IMR-90 (cell line): Measurements from ENCODE around the gene MOB2. TPM values are rescaled to one million over a fixed set of nuclear protein-coding genes. Genes with fewer than 3 reads are reported as not detected.
"Not testable (repeated sequence)": the region's sequence is repeated elsewhere in the genome, so short reads cannot be mapped to it uniquely, and the experiment has no call there.

Source experiments
- ATAC-seq: fragments of 200-7000 bp; cut with Tn5 transposase; 2 replicates; pipeline ENCODE4 v1.9.1; 2020; ENCODE audit warnings: low read depth, mild to moderate bottlenecking, moderate library complexity
- BruUV-seq: library from RNA; stranded (reverse); fragments of 400-500 nt; replicated peaks from 2 replicates; lab custom pipeline; 2021; lab: Mats Ljungman, UMichigan
- CTCF ChIA-PET: fragments of 300-600 bp; formaldehyde crosslinking; extraction: SDS; loops from one replicate; lab custom pipeline; 2021; ENCODE audit warnings: antibody characterized with exemption; lab: Yijun Ruan, JAX
- POLR2A ChIA-PET: fragments of 300-600 bp; sonication (Branson Sonifier 250); formaldehyde crosslinking; loops from one replicate; lab custom pipeline; 2022; ENCODE audit warnings: antibody characterized with exemption; ENCODE audit not compliant: unreplicated experiment; lab: Charles Lee
- DNase-seq: peaks from one replicate; pipeline ENCODE4 v3.0.0; 2013
- H2AFZ ChIP-seq: replicated peaks from 2 replicates; pipeline ENCODE3; 2013; ENCODE audit warnings: low read length, mild to moderate bottlenecking; ENCODE audit not compliant: poor library complexity
- H2AK5ac ChIP-seq: 2 replicates; pipeline ENCODE4 v1.6.1; 2013; ENCODE audit warnings: low read depth, low read length, inconsistent platforms
- H2AK9ac ChIP-seq: replicated peaks from 2 replicates; pipeline ENCODE3; 2013; ENCODE audit warnings: mild to moderate bottlenecking, low read depth, low read length, moderate library complexity; ENCODE audit not compliant: poor library complexity
- H2BK120ac ChIP-seq: 2 replicates; pipeline ENCODE4 v1.6.1; 2013; ENCODE audit warnings: low read depth, low read length, inconsistent platforms
- H2BK15ac ChIP-seq: 3 replicates; pipeline ENCODE4 v1.6.1; 2013; ENCODE audit warnings: low read depth, low read length, inconsistent platforms
- H2BK20ac ChIP-seq: 2 replicates; pipeline ENCODE4 v1.6.1; 2013; ENCODE audit warnings: low read depth, mild to moderate bottlenecking, inconsistent platforms, low read length, moderate library complexity
- H2BK5ac ChIP-seq: 2 replicates; pipeline ENCODE4 v1.6.1; 2013; ENCODE audit warnings: mild to moderate bottlenecking, low read depth, low read length, inconsistent platforms; ENCODE audit not compliant: poor library complexity, severe bottlenecking
- H3K14ac ChIP-seq: replicated peaks from 2 replicates; pipeline ENCODE4 v1.6.1; 2013; ENCODE audit warnings: low read depth, low read length, inconsistent platforms
- H3K18ac ChIP-seq: 2 replicates; pipeline ENCODE4 v1.6.1; 2013; ENCODE audit warnings: low read depth, low read length, control low read depth
- H3K23ac ChIP-seq: 2 replicates; pipeline ENCODE4 v1.6.1; 2013; ENCODE audit warnings: low read depth, low read length, inconsistent platforms
- H3K27ac ChIP-seq: 2 replicates; pipeline ENCODE4 v1.5.1; 2013; ENCODE audit warnings: mild to moderate bottlenecking, control low read depth, low read length; ENCODE audit not compliant: insufficient read depth
- H3K27me3 ChIP-seq: 2 replicates; pipeline ENCODE4 v1.6.1; 2013; ENCODE audit warnings: low read length; ENCODE audit not compliant: control insufficient read depth, insufficient read depth
- H3K36me3 ChIP-seq: 2 replicates; pipeline ENCODE4 v1.6.1; 2013; ENCODE audit warnings: low read length, mixed read lengths; ENCODE audit not compliant: control insufficient read depth, insufficient read depth
- H3K4ac ChIP-seq: 2 replicates; pipeline ENCODE4 v1.6.1; 2013; ENCODE audit warnings: low read depth, low read length, inconsistent platforms
- H3K4me1 ChIP-seq: 2 replicates; pipeline ENCODE4 v1.6.1; 2013; ENCODE audit warnings: low read length, mixed read lengths; ENCODE audit not compliant: control insufficient read depth, insufficient read depth
- H3K4me2 ChIP-seq: 2 replicates; pipeline ENCODE4 v1.6.1; 2013; ENCODE audit warnings: low read depth, mild to moderate bottlenecking, control low read depth, low read length, moderate library complexity
- H3K4me3 ChIP-seq: 2 replicates; pipeline ENCODE4 v1.5.1; 2013; ENCODE audit warnings: low read depth, mild to moderate bottlenecking, control low read depth, low read length, moderate library complexity; ENCODE audit not compliant: insufficient read depth
- H3K56ac ChIP-seq: 2 replicates; pipeline ENCODE4 v1.6.1; 2013; ENCODE audit warnings: low read length, inconsistent platforms; ENCODE audit not compliant: insufficient read depth; ENCODE audit errors: extremely low read depth
- H3K79me1 ChIP-seq, 2 experiments: 2 replicates each; pipeline ENCODE4 v1.6.1; 2013; ENCODE audit warnings: low read length in 2 of 2, inconsistent platforms in 1 of 2, low read depth in 1 of 2
- H3K9ac ChIP-seq: 2 replicates; pipeline ENCODE4 v1.6.1; 2013; ENCODE audit warnings: low read depth, low read length, control low read depth
- H3K9me1 ChIP-seq: 2 replicates; pipeline ENCODE4 v1.6.1; 2013; ENCODE audit warnings: low read length, inconsistent platforms; ENCODE audit not compliant: insufficient read depth
- H3K9me3 ChIP-seq: 2 replicates; pipeline ENCODE4 v1.6.1; 2013; ENCODE audit warnings: low read length; ENCODE audit not compliant: control insufficient read depth, insufficient read depth
- H4K20me1 ChIP-seq: 2 replicates; pipeline ENCODE4 v1.6.1; 2013; ENCODE audit warnings: low read length, inconsistent platforms; ENCODE audit not compliant: insufficient read depth
- H4K5ac ChIP-seq: 2 replicates; pipeline ENCODE4 v1.6.1; 2013; ENCODE audit warnings: mild to moderate bottlenecking, low read depth, low read length, control low read depth
- H4K8ac ChIP-seq, 2 experiments: 2 replicates each; pipeline ENCODE4 v1.6.1; 2013; ENCODE audit warnings: low read depth in 2 of 2, low read length in 2 of 2, control low read depth in 1 of 2, inconsistent platforms in 1 of 2
- H4K91ac ChIP-seq: 2 replicates; pipeline ENCODE4 v1.6.1; 2013; ENCODE audit warnings: low read depth, low read length, inconsistent platforms; ENCODE audit not compliant: insufficient read depth
- WGBS, 2 experiments: methylation state at CpG; one replicate each; pipeline versions ENCODE4 v1.1.5 to v1.1.7; 2013; ENCODE audit warnings: missing lambda C conversion rate in 2 of 2; ENCODE audit not compliant: insufficient read length in 1 of 2; ENCODE audit errors: extremely low coverage in 2 of 2; 5-methylcytosine and 5-hydroxymethylcytosine counted together
- dilution Hi-C: fragments of 300-500 bp; cut with HindIII; formaldehyde crosslinking; loops from one replicate; pipeline ENCODE4 v1.14.3; 2018; ENCODE audit warnings: low sequenced_read_pairs; ENCODE audit not compliant: unreplicated experiment
- in situ Hi-C: fragments of 300-500 bp; cut with MboI; formaldehyde crosslinking; loops from 3 replicates; pipeline ENCODE4 v1.14.3; 2019; ENCODE audit warnings: low sequenced_read_pairs, inconsistent platforms, mixed read lengths
- intact Hi-C: fragments of 100-400 bp; cut with micrococcal nuclease; formaldehyde crosslinking; loops from 2 replicates; pipeline ENCODE4 v1.10.0; 2022
- polyA plus RNA-seq, 3 experiments: library from polyadenylated mRNA; depleted of rRNA; stranded (reverse); fragments of >200 nt; gene quantifications; 2 replicates each; pipeline ENCODE4 v1.2.3, GENCODE V29; 2012; ENCODE audit warnings: low replicate concordance in 1 of 3
- total RNA-seq: library from RNA; depleted of rRNA; stranded (reverse); fragments of >200 nt; gene quantifications from 2 replicates; pipeline ENCODE4 v1.2.3, GENCODE V29; 2012

The MOB2 gene
- total and polyA plus RNA-seq, 2 of the 4 experiments (the other 2 are of a cell fraction): 23.7 to 36.2 TPM

DNA sequence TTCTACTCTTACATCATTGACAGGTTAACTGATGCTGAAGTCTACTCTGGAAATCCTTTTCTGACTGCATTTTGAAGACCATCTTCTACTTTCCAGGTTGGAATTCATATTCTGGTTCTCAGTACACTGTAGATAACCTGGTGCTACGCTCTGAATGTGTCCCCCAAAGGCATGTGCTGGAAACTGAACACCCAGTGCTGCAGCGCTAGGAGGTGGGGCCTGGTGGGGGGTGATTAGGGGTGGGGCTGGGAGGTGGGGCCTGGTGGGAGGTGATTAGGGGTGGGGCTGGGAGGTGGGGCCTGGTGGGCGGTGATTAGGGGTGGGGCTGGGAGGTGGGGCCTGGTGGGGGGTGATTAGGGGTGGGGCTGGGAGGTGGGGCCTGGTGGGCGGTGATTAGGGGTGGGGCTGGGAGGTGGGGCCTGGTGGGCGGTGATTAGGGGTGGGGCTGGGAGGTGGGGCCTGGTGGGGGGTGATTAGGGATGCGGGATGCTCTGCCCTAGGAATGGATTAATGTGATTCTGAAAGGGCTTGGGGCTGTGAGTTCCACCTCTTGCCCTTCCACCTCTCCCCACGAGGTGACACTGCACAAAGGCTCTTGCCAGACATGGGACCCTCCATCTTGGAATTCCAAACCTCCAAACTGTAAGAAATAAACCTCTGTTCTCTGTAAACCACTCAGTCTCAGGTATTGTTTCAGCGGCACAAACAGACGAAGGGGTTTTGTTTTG is 26.1 kb upstream of the MOB2 start:
- in situ Hi-C loops: loop anchor here (25.0 kb wide), 1 partner anchor 300 kb away; the partner anchor contains the start of gene MUC5B
- H3K4me3 ChIP-seq, ATAC-seq, H3K23ac ChIP-seq, H3K56ac ChIP-seq, H4K91ac ChIP-seq, H4K8ac ChIP-seq, H2BK120ac ChIP-seq, H3K14ac ChIP-seq, DNase-seq, H3K4ac ChIP-seq, H2AK5ac ChIP-seq, intact Hi-C loops, H2BK15ac ChIP-seq, H3K4me2 ChIP-seq, H3K27me3 ChIP-seq, H3K27ac ChIP-seq, H3K36me3 ChIP-seq, CTCF ChIA-PET, dilution Hi-C loops, H3K9me3 ChIP-seq, H2BK5ac ChIP-seq, H3K18ac ChIP-seq, POLR2A ChIA-PET, H2BK20ac ChIP-seq, H3K9ac ChIP-seq, H4K5ac ChIP-seq, H3K9me1 ChIP-seq, BruUV-seq, H2AFZ ChIP-seq, H2AK9ac ChIP-seq: not testable (repeated sequence)
- Histone ChIP-seq H3K79me1 (peaks cover 33 to 64% of the 10 kb centered on the region in 2 experiments), H4K20me1 (peaks cover 81% of the 10 kb centered on the region), H3K4me1 (peaks cover 12% of the 10 kb centered on the region)
- 67% methylated on average over 1 of the region's 9 CpGs; no CpG with 5 or more reads in 1 of the 2 experiments for WGBS, 2 experiments
